OCI-LY3 (cell line): Measurements from ENCODE around the gene ARHGAP24.

ENCODE experiments used
- H2AFZ ChIP-seq: fragments of 200-600, 300-600 bp; shearing (Covaris generic); 2 replicates; pipeline ENCODE4 v1.6.0; 2014; ENCODE audit warnings: antibody characterized with exemption, low read depth, low read length
- H3K27ac ChIP-seq: fragments of 200-600, 300-600 bp; sonication (generic); 2 replicates; pipeline ENCODE4 v1.5.1; 2014; ENCODE audit warnings: mild to moderate bottlenecking, low read length, moderate library complexity, mixed read lengths
- H3K27me3 ChIP-seq: fragments of 200-600, 300-600 bp; sonication (generic); 2 replicates; pipeline ENCODE4 v1.6.1; 2014; ENCODE audit warnings: low read depth, low read length, mixed read lengths
- H3K36me3 ChIP-seq: fragments of 200-600, 300-600 bp; sonication (generic); replicated peaks from 2 replicates; pipeline ENCODE3; 2014; ENCODE audit warnings: low read depth, low read length, mixed read lengths
- H3K4me1 ChIP-seq: fragments of 300-600, 200-600 bp; sonication (generic); 2 replicates; pipeline ENCODE4 v1.6.1; 2014; ENCODE audit warnings: low read length, mixed read lengths
- H3K4me2 ChIP-seq: fragments of 200-600, 300-600 bp; sonication (generic); 2 replicates; pipeline ENCODE4 v1.6.1; 2014; ENCODE audit warnings: low read length, mixed read lengths
- H3K4me3 ChIP-seq: fragments of 300-600, 200-600 bp; sonication (generic); 2 replicates; pipeline ENCODE4 v1.5.1; 2014; ENCODE audit warnings: antibody characterized with exemption, mild to moderate bottlenecking, low read length, moderate library complexity
- H3K79me2 ChIP-seq: fragments of 300-600, 200-600 bp; shearing (Covaris generic); 2 replicates; pipeline ENCODE4 v1.6.1; 2014; ENCODE audit warnings: mild to moderate bottlenecking, low read length, mixed read lengths
- H3K9ac ChIP-seq: fragments of 300-600, 200-600 bp; shearing (Covaris generic); 2 replicates; pipeline ENCODE4 v1.6.0; 2014; ENCODE audit warnings: mild to moderate bottlenecking, low read length, moderate library complexity
- H3K9me3 ChIP-seq: fragments of 200-600, 300-600 bp; shearing (Covaris generic); 2 replicates; pipeline ENCODE4 v1.6.1; 2014; ENCODE audit warnings: low read length, mixed read lengths; ENCODE audit not compliant: insufficient read depth
- H4K20me1 ChIP-seq: fragments of 200-600, 300-600 bp; sonication (generic); 2 replicates; pipeline ENCODE4 v1.6.1; 2016; ENCODE audit warnings: low read length, mixed read lengths; ENCODE audit not compliant: insufficient read depth
- EZH2phosphoT487 ChIP-seq: fragments of 200-600 bp; shearing (Covaris generic); IDR thresholded peaks from 2 replicates; pipeline ENCODE4 v1.6.1; 2018; ENCODE audit warnings: antibody characterized with exemption, mixed run types, low read depth
- TF ChIP-seq, protein P1 (sequence below): fragments of 200-600, 300-600 bp; sonication (generic); IDR thresholded peaks from 2 replicates; pipeline ENCODE4 v1.5.1; 2014; ENCODE audit warnings: antibody characterized with exemption, low read length, low read depth

Gene ARHGAP24

DNA sequence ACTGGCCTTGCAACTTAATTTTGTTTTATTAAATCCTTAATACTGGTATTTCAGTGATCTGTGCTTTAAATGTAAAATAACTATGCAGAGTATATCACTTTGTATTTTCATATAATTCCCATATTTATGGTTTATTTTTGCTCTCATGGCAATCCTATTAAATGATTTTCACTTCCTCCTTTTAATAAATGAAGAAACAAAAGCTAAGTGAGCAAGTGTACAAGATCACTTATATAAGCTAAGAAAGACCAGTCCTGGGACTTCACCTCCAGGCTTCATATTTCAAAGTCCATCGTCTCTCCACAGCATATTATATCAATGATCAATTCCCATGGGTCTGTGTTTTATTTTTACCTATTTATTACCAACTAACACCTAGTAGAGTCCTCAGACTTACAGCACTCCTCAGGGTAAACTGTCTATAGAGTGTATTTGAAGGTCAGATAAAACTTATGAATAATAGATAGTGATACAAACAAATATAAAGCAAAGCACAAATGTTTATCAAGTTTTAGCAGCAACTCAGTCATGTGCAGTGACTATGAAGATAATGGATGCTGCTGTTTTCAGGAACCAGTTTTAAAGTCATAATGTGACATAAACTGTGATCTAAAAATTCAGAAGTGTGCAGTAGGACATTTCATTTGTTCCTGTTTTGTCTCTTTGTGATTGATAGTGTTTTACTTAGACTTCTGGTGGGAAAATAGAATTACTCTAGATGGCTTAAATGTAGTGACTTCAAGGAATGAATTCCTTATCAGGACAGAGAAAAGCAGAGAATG is 56.8 kb downstream of the ARHGAP24 start:
- peaks cover 23% of the 10 kb centered on the region for H3K4me1 ChIP-seq
- no peak overlapping the region for H3K27ac ChIP-seq
- TF ChIP-seq, protein P1, sequence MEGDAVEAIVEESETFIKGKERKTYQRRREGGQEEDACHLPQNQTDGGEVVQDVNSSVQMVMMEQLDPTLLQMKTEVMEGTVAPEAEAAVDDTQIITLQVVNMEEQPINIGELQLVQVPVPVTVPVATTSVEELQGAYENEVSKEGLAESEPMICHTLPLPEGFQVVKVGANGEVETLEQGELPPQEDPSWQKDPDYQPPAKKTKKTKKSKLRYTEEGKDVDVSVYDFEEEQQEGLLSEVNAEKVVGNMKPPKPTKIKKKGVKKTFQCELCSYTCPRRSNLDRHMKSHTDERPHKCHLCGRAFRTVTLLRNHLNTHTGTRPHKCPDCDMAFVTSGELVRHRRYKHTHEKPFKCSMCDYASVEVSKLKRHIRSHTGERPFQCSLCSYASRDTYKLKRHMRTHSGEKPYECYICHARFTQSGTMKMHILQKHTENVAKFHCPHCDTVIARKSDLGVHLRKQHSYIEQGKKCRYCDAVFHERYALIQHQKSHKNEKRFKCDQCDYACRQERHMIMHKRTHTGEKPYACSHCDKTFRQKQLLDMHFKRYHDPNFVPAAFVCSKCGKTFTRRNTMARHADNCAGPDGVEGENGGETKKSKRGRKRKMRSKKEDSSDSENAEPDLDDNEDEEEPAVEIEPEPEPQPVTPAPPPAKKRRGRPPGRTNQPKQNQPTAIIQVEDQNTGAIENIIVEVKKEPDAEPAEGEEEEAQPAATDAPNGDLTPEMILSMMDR: no peak
- no peak for TF ChIP-seq EZH2phosphoT487
- peaks cover 9% of the 10 kb centered on the region for H3K36me3 ChIP-seq
- H3K79me2 ChIP-seq: peaks cover 90% of the 10 kb centered on the region
- no peaks in the 10 kb centered on the region for H3K27me3 ChIP-seq
- no peak overlapping the region for H2AFZ ChIP-seq
- no peaks in the 10 kb centered on the region for H3K9me3 ChIP-seq
- peak overlapping the region; percentile 26; the same call in 1 of the 2 replicates for H3K4me2 ChIP-seq
- H4K20me1 ChIP-seq: peaks cover 58% of the 10 kb centered on the region
- H3K9ac ChIP-seq: no peak overlapping the region
- H3K4me3 ChIP-seq: no peak overlapping the region

DNA sequence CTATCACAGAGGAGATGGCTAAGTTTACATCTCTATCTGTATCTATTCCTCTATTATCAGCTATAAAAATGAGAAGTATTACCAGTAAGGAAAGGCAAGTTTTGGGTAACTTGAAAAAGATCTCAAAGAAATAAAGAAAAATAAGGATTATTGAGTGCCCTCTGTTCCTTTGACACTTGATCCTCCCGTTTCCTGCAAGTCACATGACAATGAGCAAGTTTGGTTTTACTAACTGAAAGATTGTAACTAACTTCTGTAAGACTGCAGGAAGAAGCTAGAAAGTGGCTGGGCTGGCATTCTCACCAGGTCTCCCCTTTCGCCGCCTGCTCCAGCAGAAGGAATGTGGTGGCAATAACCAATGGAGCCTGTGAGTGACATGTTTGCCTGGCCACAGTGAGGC is 59.2 kb downstream of the ARHGAP24 start:
- Histone ChIP-seq H3K4me3 (no peak overlapping the region), H3K27me3 (no peaks in the 10 kb centered on the region), H2AFZ (no peak overlapping the region), H3K9ac (no peak overlapping the region), H3K4me2 (no peak overlapping the region), H3K9me3 (no peaks in the 10 kb centered on the region), H3K4me1 (peaks cover 30% of the 10 kb centered on the region), H3K36me3 (peaks cover 13% of the 10 kb centered on the region), H3K27ac (no peak overlapping the region), H3K79me2 (peaks cover 86% of the 10 kb centered on the region), H4K20me1 (peaks cover 45% of the 10 kb centered on the region)
- TF ChIP-seq EZH2phosphoT487: no peak
- TF ChIP-seq, protein P1: no peak

DNA sequence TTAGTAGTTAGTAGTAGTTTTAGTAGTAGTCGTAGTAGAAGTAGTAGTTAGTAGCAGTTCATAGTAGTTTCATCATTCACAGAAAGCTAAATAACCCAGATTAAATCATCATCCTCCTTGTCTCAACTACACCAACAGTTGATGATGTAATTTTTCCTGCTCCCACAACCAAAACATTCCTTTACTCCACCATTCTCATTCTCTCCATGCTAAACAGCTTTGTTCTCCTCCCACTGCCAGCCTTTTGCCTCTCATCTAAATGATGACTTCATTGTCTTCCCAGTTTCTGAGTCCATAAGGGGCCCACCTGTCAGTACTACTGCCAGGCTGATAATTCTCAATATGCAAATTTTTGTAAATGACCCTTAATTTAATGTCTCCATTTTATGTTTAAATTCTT is 68.9 kb downstream of the ARHGAP24 start:
- H3K9ac ChIP-seq: no peak overlapping the region
- no peaks in the 10 kb centered on the region for H3K9me3 ChIP-seq
- peaks cover 8% of the 10 kb centered on the region; the same call in 1 of the 2 replicates for H3K4me1 ChIP-seq
- no peak overlapping the region for H2AFZ ChIP-seq
- peaks cover 70% of the 10 kb centered on the region for H3K79me2 ChIP-seq
- H3K4me2 ChIP-seq: no peak overlapping the region
- TF ChIP-seq, protein P1: no peak
- TF ChIP-seq EZH2phosphoT487: no peak
- no peak overlapping the region for H3K4me3 ChIP-seq
- H4K20me1 ChIP-seq: peaks cover 23% of the 10 kb centered on the region
- no peaks in the 10 kb centered on the region for H3K27me3 ChIP-seq
- H3K27ac ChIP-seq: no peak overlapping the region
- H3K36me3 ChIP-seq: no peaks in the 10 kb centered on the region

DNA sequence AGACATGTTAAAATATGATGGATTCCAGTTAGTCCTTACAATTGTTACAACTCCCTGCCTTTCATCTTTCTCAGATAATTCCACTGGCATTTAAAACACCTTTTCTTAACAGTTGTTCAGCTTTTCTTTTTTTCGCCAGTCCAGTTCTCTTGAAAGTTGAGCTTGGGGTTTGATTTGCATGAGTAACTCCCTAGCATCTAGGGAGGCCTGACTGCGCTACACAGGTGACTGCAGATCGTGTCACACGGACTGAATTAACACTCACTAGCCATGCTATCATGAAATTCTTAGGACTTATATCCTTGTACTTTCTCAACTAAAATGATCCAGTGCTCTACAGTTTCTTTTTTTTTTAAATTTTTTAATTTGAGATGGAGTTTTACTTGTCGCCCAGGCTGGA is 69.8 kb downstream of the ARHGAP24 start:
- Histone ChIP-seq H3K27me3 (no peaks in the 10 kb centered on the region), H3K9ac (no peak overlapping the region), H3K4me2 (no peak overlapping the region), H3K9me3 (no peaks in the 10 kb centered on the region), H4K20me1 (peaks cover 23% of the 10 kb centered on the region), H3K36me3 (peaks cover 7% of the 10 kb centered on the region), H3K79me2 (peaks cover 73% of the 10 kb centered on the region), H3K4me3 (no peak overlapping the region), H3K4me1 (peaks cover 9% of the 10 kb centered on the region; the same call in 1 of the 2 replicates), H2AFZ (no peak overlapping the region), H3K27ac (no peak overlapping the region)
- TF ChIP-seq, protein P1: no peak
- TF ChIP-seq EZH2phosphoT487: no peak
